HG03442 (cell line): ENCODE data around the gene SOWAHB.

Experiments
- ATAC-seq: cut with Tn5 transposase; IDR thresholded peaks from one replicate; pipeline ENCODE4 v1.9.1; 2021; ENCODE audit warnings: mild to moderate bottlenecking, moderate library complexity; ENCODE audit not compliant: unreplicated experiment

The SOWAHB gene

GRCh38 chr4:76897536-76898384 lies at the start of gene SOWAHB:
Gene SOWAHB, minus strand, starts transcription at chr4:76898144. Its CDS starts 295 bp downstream, at chr4:76897849.
- peak; percentile 39 for ATAC-seq

GRCh38 chr4:76947369-76947768 lies 49.4 kb upstream of the SOWAHB start:
- ATAC-seq = no peak

- no peak for ATAC-seq
Observed at GRCh38 chr4:76943790-76944189, 45.8 kb upstream of the SOWAHB start.

- no peak for ATAC-seq
Observed at GRCh38 chr4:76943129-76943620, 45.2 kb upstream of the SOWAHB start.

GRCh38 chr4:76939184-76939583 lies 41.2 kb upstream of the SOWAHB start:
- ATAC-seq = no peak

- ATAC-seq = no peak
Observed at GRCh38 chr4:76931576-76932276, 33.8 kb upstream of the SOWAHB start.

- no peak for ATAC-seq
Observed at GRCh38 chr4:76931087-76931486, 33.1 kb upstream of the SOWAHB start.

GRCh38 chr4:76930685-76931084 lies 32.7 kb upstream of the SOWAHB start:
- no peak for ATAC-seq

GRCh38 chr4:76926841-76927240 lies 28.9 kb upstream of the SOWAHB start:
- ATAC-seq = no peak

- no peak for ATAC-seq
Observed at GRCh38 chr4:76923619-76924357, 25.8 kb upstream of the SOWAHB start.

GRCh38 chr4:76920715-76921114 lies 22.8 kb upstream of the SOWAHB start:
- no peak for ATAC-seq

- no peak for ATAC-seq
Observed at GRCh38 chr4:76909711-76910110, 11.8 kb upstream of the SOWAHB start.

- ATAC-seq = no peak
Observed at GRCh38 chr4:76905521-76905920, 7.6 kb upstream of the SOWAHB start.

GRCh38 chr4:76904646-76905190 lies 6.8 kb upstream of the SOWAHB start:
- no peak for ATAC-seq

- ATAC-seq = no peak
Observed at GRCh38 chr4:76902233-76902890, 4.4 kb upstream of the SOWAHB start.

- ATAC-seq = no peak
Observed at GRCh38 chr4:76898949-76899645, 1.2 kb upstream of the SOWAHB start.

GRCh38 chr4:76898385-76898692 lies 395 bp upstream of the SOWAHB start:
- peak; percentile 17 for ATAC-seq

- ATAC-seq = peak; percentile 31
Observed at GRCh38 chr4:76896614-76897535, 1.1 kb downstream of the SOWAHB start.

GRCh38 chr4:76896048-76896447 lies 1.9 kb downstream of the SOWAHB start:
- ATAC-seq = no peak
